Peyer's patch (tissue), 4 donors: Measurements from ENCODE around the gene PIGK. TPM values are rescaled to one million over a fixed set of nuclear protein-coding genes. Genes with fewer than 3 reads are reported as not detected.

Experiments
- DNase-seq, 3 donors: peaks; one replicate each; pipeline ENCODE4 v3.0.0-alpha.2; 2017 to 2019
- H3K27ac ChIP-seq, 4 donors: fragments of 200-600 bp; sonication (generic); one replicate each; pipeline ENCODE4 v1.5.1; 2016 to 2019
- H3K27me3 ChIP-seq, 2 donors: fragments of 200-600 bp; sonication (generic); one replicate each; pipeline ENCODE4 v1.5.1; 2019
- H3K36me3 ChIP-seq, 3 donors: fragments of 200-600 bp; sonication (generic); one replicate each; pipeline ENCODE4 v1.5.1; 2016 to 2019
- H3K4me1 ChIP-seq, 4 donors: fragments of 200-600 bp; sonication (generic); one replicate each; pipeline ENCODE4 v1.5.1; 2016 to 2019
- H3K4me3 ChIP-seq, 4 donors: fragments of 200-600 bp; sonication (generic); 1 replicate in 3 of 4; 2 replicates in 1 of 4; pipeline ENCODE4 v1.5.1; 2016 to 2019; ENCODE audit warnings: mild to moderate bottlenecking in 1 of 4
- H3K9me3 ChIP-seq, 4 donors: fragments of 200-600 bp; sonication (generic); one replicate each; pipeline ENCODE4 v1.5.1; 2016 to 2019; ENCODE audit warnings: mild to moderate bottlenecking in 1 of 4
- POLR2A ChIP-seq, 2 donors: fragments of 450-650 bp; IDR thresholded peaks; one replicate each; pipeline ENCODE4 v1.5.1; 2017; ENCODE audit warnings: antibody characterized with exemption in 2 of 2, mild to moderate bottlenecking in 2 of 2, moderate library complexity in 2 of 2
- total RNA-seq, 4 donors: library from RNA; depleted of rRNA; stranded (reverse); fragments of >200 nt; gene quantifications; one replicate each; pipeline ENCODE4 v1.1.0, GENCODE V29; 2016
- TF ChIP-seq, protein P1 (sequence below), 6 experiments: fragments of 450-650 bp in 4 of 6; fragments of 200-600 bp in 2 of 6; sonication (generic) in 1 of 6; IDR thresholded peaks; one replicate each; pipeline ENCODE4 v1.5.1; 2017 to 2019; ENCODE audit warnings: antibody characterized with exemption in 6 of 6, mild to moderate bottlenecking in 3 of 6, moderate library complexity in 1 of 6

Gene PIGK
- total RNA-seq, 4 donors from 2014 or later: 4.1 to 8.8 (median 6.4) TPM

GRCh38 chr1:77232829-77233228, 13.6 kb upstream of the PIGK start:
- no peak for DNase-seq
- no peak overlapping the region for H3K27ac ChIP-seq
- H3K4me3 ChIP-seq: no peak overlapping the region
- H3K9me3 ChIP-seq: no peaks in the 10 kb centered on the region
- no peaks in the 10 kb centered on the region for H3K4me1 ChIP-seq
- no peak for TF ChIP-seq POLR2A (IDR thresholded peaks at IDR 0.05)
- TF ChIP-seq, protein P1, sequence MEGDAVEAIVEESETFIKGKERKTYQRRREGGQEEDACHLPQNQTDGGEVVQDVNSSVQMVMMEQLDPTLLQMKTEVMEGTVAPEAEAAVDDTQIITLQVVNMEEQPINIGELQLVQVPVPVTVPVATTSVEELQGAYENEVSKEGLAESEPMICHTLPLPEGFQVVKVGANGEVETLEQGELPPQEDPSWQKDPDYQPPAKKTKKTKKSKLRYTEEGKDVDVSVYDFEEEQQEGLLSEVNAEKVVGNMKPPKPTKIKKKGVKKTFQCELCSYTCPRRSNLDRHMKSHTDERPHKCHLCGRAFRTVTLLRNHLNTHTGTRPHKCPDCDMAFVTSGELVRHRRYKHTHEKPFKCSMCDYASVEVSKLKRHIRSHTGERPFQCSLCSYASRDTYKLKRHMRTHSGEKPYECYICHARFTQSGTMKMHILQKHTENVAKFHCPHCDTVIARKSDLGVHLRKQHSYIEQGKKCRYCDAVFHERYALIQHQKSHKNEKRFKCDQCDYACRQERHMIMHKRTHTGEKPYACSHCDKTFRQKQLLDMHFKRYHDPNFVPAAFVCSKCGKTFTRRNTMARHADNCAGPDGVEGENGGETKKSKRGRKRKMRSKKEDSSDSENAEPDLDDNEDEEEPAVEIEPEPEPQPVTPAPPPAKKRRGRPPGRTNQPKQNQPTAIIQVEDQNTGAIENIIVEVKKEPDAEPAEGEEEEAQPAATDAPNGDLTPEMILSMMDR (IDR thresholded peaks at IDR 0.05): no peak
- H3K36me3 ChIP-seq: no peaks in the 10 kb centered on the region
- no peaks in the 10 kb centered on the region for H3K27me3 ChIP-seq

DNA sequence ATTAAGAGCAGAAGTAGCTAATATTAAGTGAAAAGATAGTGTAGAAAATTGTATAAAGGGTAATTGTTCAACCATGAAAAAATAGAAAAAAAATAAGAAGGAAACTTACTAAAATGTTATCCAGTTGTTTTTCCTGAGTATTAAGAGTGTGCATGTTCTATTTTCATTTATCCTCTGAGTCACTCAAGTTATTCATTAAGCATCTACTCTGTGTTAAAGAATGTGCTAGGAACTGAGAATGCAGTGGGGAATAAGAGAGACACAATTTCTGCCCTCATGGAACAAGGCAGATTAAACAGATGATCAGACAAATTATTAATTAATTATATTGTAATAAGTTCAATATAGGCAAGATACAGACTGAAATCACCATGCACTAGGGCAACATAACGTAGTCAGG, 10.8 kb upstream of the PIGK start:
- no peaks in the 10 kb centered on the region for H3K9me3 ChIP-seq
- no peaks in the 10 kb centered on the region for H3K4me1 ChIP-seq
- H3K27me3 ChIP-seq: no peaks in the 10 kb centered on the region
- no peak overlapping the region for H3K4me3 ChIP-seq
- no peak for TF ChIP-seq POLR2A (IDR thresholded peaks at IDR 0.05)
- TF ChIP-seq, protein P1 (IDR thresholded peaks at IDR 0.05): no peak
- no peaks in the 10 kb centered on the region for H3K36me3 ChIP-seq
- no peak overlapping the region for H3K27ac ChIP-seq
- DNase-seq: no peak

DNA sequence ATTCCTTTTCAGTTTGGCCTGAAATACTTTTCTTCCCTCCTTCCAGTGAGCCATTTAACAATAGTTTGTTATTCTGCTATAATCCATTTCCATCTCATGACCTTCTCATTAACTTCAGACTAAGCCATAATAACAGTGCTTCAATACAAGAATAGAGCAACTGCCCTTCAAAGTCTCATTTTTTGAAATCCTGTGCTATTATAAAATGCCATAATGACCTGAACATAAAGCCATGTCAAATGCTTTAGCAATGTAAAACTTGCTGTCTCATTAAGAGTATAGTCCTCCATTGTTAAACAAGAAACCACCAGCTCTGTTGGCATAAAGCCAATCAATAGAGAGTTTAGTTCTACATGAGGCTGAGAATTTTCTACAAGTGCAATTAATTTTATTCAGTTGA, 9.6 kb upstream of the PIGK start:
- Histone ChIP-seq H3K27ac (no peak overlapping the region), H3K9me3 (no peaks in the 10 kb centered on the region), H3K27me3 (no peaks in the 10 kb centered on the region), H3K4me3 (no peak overlapping the region), H3K4me1 (no peaks in the 10 kb centered on the region), H3K36me3 (no peaks in the 10 kb centered on the region)
- DNase-seq: no peak
- no peak for TF ChIP-seq POLR2A (IDR thresholded peaks at IDR 0.05)
- TF ChIP-seq, protein P1 (IDR thresholded peaks at IDR 0.05): no peak

DNA sequence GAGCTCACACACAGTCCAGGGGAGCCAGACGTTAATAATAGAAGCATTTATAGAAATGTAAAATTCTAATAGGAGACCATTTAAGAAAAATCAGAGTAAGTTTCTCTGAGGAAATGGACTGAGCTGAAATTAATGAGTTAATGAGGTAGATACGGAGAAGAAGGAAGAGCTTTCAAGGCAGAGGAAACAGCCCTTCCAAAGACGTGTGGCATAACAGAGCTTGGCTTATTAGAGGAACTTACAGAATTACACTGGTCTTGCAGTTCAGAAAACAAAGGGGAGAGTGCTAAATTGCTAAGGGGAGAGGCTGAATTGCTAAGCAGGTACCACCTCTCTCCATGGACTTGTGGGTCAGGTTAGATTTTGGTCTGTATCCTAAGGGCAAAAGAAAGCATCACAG, 8.2 kb upstream of the PIGK start:
- Histone ChIP-seq H3K27ac (no peak overlapping the region), H3K27me3 (no peaks in the 10 kb centered on the region), H3K36me3 (no peaks in the 10 kb centered on the region), H3K9me3 (no peaks in the 10 kb centered on the region), H3K4me1 (no peaks in the 10 kb centered on the region), H3K4me3 (no peak overlapping the region)
- no peak for DNase-seq
- TF ChIP-seq, protein P1 (IDR thresholded peaks at IDR 0.05): no peak
- TF ChIP-seq POLR2A (IDR thresholded peaks at IDR 0.05): no peak

- Histone ChIP-seq H3K4me3 (no peak overlapping the region), H3K4me1 (peaks cover 0 to 7% (median 0%) of the 10 kb centered on the region in 4 donors), H3K27ac (no peak overlapping the region), H3K9me3 (no peaks in the 10 kb centered on the region), H3K27me3 (no peaks in the 10 kb centered on the region), H3K36me3 (no peaks in the 10 kb centered on the region)
- TF ChIP-seq, protein P1 (IDR thresholded peaks at IDR 0.05): no peak
- no peak for TF ChIP-seq POLR2A (IDR thresholded peaks at IDR 0.05)
- no peak for DNase-seq
These were observed 3.3 kb upstream of the PIGK start for GRCh38 chr1:77222496-77222895.
